Kidney (tissue), 14 donors: ENCODE measurements around the gene CASKIN2. TPM values are rescaled to one million over a fixed set of nuclear protein-coding genes. Genes with fewer than 3 reads are reported as not detected.

Source experiments
- DNase-seq, 5 donors: peaks; one replicate each; pipeline ENCODE4 v3.0.0-alpha.2; 2013 to 2020
- FAIRE-seq: peaks from 2 replicates; lab custom pipeline; 2012; peaks lifted over from hg19 to GRCh38; lab: Jason Lieb, UNC
- H3K27ac ChIP-seq, 2 donors: one replicate each; pipeline ENCODE4 v1.7.0; 2013; ENCODE audit warnings: low read depth in 2 of 2, low read length in 2 of 2, inconsistent platforms in 1 of 2
- H3K27me3 ChIP-seq: one replicate; pipeline ENCODE4 v1.7.1; 2013; ENCODE audit warnings: low read length, inconsistent platforms; ENCODE audit not compliant: control insufficient read depth, insufficient read depth
- H3K36me3 ChIP-seq, 3 donors: one replicate each; pipeline versions ENCODE4 v1.7.0 to v1.7.1; 2013; ENCODE audit warnings: low read length in 3 of 3, control low read depth in 1 of 3, inconsistent platforms in 1 of 3; ENCODE audit not compliant: insufficient read depth in 3 of 3, control insufficient read depth in 2 of 3
- H3K4me1 ChIP-seq, 3 donors: one replicate each; pipeline versions ENCODE4 v1.7.0 to v1.7.1; 2013; ENCODE audit warnings: low read length in 3 of 3, inconsistent platforms in 1 of 3, low read depth in 1 of 3; ENCODE audit not compliant: control insufficient read depth in 2 of 3, insufficient read depth in 2 of 3
- H3K4me3 ChIP-seq, 3 donors: one replicate each; pipeline versions ENCODE4 v1.7.0 to v1.8.1; 2013; ENCODE audit warnings: low read length in 3 of 3, control low read depth in 1 of 3, inconsistent platforms in 1 of 3
- H3K9ac ChIP-seq, 3 donors: one replicate each; pipeline versions ENCODE4 v1.7.0 to v1.7.1; 2013; ENCODE audit warnings: low read length in 3 of 3, control low read depth in 1 of 3, inconsistent platforms in 1 of 3
- H3K9me3 ChIP-seq, 3 donors: one replicate each; pipeline versions ENCODE4 v1.7.0 to v1.7.1; 2013; ENCODE audit warnings: low read length in 3 of 3, control low read depth in 1 of 3, inconsistent platforms in 1 of 3; ENCODE audit not compliant: control insufficient read depth in 2 of 3, insufficient read depth in 1 of 3
- intact Hi-C: fragments of 100-400 bp; cut with DNase I; formaldehyde crosslinking; loops from one replicate; pipeline ENCODE4 v1.11.1; 2022
- polyA plus RNA-seq: library from polyadenylated mRNA; stranded (reverse); fragments of 350-450 nt; fragmentation: Illumina TruSeq; extraction: RNeasy Lipid Tissue Mini Kit (QIAGEN cat#74804); gene quantifications from one replicate; pipeline ENCODE4 v1.2.3, GENCODE V29; 2014; ENCODE audit warnings: low read depth, low replicate concordance; ENCODE audit not compliant: insufficient read depth
- total RNA-seq: library from RNA; stranded (reverse); fragmentation: NEBNext Ultra II Directional; extraction: Animal tissue kit (Norgen Biotek cat#: 25700); gene quantifications from one replicate; pipeline ENCODE4 v1.2.1, GENCODE V29; 2021
- TF ChIP-seq, protein P1 (sequence below): IDR thresholded peaks from 3 replicates; pipeline ENCODE4 v1.5.1; 2012; ENCODE audit warnings: mild to moderate bottlenecking, moderate library complexity, borderline replicate concordance; ENCODE audit not compliant: insufficient read depth; ENCODE audit errors: extremely low read depth
- donor health status: control.
- donor health status: control.
- donor health status: control.
- donor health status: control.
- donor health status: control.
- donor health status: DM: yes; HTN: yes; CAD: no.
- donor health status: Normal renal cell carcinoma (clear cell type).

The CASKIN2 gene
- total and polyA plus RNA-seq, 2 donors from 2014 or later, result 25.0 to 98.6 TPM

DNA sequence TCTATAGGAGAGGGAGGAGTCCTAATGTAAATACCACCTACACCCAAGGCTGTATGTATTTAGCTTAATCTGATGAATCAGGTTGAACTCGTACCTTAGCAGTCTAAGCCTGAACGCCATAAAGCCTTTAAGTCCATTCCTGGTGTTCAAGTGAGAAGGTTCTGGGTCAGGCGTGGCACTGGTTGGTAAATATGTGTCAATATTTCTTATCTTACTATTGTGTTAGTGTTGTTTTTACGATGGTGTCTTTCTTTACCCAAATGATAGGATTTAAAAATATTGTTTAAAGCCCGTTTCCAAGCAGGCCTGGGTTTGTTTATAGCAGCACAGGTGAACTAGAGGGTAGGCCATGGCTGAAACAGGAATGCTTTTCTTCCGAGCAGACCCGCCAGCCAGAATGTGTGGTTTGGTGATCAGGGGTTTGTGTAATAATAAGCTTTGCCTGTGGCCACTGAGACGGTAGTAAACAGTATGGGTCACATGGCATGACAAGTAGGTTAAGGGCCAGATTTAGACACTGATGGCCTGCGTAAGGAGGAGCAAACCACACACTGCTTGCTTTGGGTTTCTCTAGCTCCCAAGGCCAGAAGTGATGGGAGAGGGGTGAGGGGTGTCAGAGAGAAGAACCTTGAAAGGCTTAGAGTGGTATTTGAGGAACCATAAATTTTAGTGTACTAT, 55.6 kb downstream of the CASKIN2 start:
- Histone ChIP-seq H3K27me3 (no peaks in the 10 kb centered on the region), H3K36me3 (no peaks in the 10 kb centered on the region), H3K9ac (peak overlapping the region in 1 of 3 donors; percentile 31), H3K4me1 (peaks cover 2 to 23% (median 21%) of the 10 kb centered on the region in 3 donors), H3K4me3 (no peak overlapping the region), H3K9me3 (no peaks in the 10 kb centered on the region), H3K27ac (peak overlapping the region; percentile 52 to 71)
- no peak for FAIRE-seq
- intact Hi-C loops, result no loop called here
- TF ChIP-seq, protein P1, sequence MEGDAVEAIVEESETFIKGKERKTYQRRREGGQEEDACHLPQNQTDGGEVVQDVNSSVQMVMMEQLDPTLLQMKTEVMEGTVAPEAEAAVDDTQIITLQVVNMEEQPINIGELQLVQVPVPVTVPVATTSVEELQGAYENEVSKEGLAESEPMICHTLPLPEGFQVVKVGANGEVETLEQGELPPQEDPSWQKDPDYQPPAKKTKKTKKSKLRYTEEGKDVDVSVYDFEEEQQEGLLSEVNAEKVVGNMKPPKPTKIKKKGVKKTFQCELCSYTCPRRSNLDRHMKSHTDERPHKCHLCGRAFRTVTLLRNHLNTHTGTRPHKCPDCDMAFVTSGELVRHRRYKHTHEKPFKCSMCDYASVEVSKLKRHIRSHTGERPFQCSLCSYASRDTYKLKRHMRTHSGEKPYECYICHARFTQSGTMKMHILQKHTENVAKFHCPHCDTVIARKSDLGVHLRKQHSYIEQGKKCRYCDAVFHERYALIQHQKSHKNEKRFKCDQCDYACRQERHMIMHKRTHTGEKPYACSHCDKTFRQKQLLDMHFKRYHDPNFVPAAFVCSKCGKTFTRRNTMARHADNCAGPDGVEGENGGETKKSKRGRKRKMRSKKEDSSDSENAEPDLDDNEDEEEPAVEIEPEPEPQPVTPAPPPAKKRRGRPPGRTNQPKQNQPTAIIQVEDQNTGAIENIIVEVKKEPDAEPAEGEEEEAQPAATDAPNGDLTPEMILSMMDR, result no peak
- DNase-seq, result peak in 2 of 5 donors; percentile 56 to 61

DNA sequence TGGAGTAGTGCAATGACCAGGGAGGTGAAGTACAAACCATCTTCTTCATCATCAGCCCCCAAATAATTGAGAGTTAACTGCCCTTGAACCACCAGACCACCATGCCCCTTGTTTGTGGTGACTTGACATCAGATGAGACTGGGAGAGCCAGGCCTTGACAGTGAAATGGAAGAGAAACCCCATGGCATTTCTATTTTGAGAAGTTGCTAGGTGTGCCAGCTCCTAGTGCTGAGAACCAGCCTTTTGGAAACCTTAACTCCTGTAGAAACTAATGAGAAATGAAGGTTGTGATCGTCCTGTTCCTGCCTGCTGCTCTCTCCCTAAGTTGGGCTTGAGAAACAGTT, 56.1 kb downstream of the CASKIN2 start:
- no peaks in the 10 kb centered on the region for H3K27me3 ChIP-seq
- TF ChIP-seq, protein P1, result no peak
- no peak overlapping the region for H3K4me3 ChIP-seq
- H3K9ac ChIP-seq, result peak overlapping the region in 1 of 3 donors; percentile 31
- intact Hi-C loops, result no loop called here
- peaks cover 2 to 23% (median 21%) of the 10 kb centered on the region in 3 donors for H3K4me1 ChIP-seq
- no peaks in the 10 kb centered on the region for H3K36me3 ChIP-seq
- H3K27ac ChIP-seq, result peak overlapping the region; percentile 38 to 52
- no peaks in the 10 kb centered on the region for H3K9me3 ChIP-seq
- DNase-seq, result no peak
- no peak for FAIRE-seq

DNA sequence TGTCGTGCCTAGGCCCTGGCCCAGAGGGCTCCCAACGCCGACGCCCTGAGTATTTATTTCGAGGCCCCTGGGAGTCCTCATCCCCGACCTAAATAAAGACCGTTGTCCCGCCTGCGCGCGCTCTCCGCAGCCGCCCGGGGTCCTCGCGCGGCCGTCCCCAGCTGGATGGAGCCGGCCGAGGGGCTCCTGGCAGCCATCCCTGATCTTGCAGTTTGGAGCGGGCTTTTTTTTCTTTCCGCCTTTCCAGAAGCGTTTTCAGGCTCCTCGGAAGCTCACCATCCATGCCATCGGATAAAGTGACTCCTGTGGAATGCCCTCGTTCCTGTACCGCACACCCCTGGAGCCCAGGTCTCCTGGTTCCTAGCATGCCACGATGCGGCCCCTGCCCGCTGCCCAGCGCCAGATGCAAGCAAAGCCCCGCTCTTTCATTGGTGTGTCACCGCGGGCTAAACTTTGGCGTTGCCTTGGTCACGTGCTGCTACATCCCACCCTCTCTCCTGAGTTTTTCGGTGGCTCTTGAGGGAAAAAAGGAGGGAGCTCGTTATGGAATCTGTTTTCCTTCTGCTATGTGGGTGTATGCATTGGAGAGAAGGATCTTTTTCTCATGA, 58.2 kb downstream of the CASKIN2 start:
- Histone ChIP-seq H3K9ac (peak overlapping the region; percentile 68 to 94 (median 91)), H3K4me3 (peak overlapping the region; percentile 77 to 89 (median 78)), H3K4me1 (peaks cover 2 to 23% (median 21%) of the 10 kb centered on the region in 3 donors), H3K27me3 (no peaks in the 10 kb centered on the region), H3K36me3 (no peaks in the 10 kb centered on the region), H3K27ac (peak overlapping the region; percentile 69 to 82), H3K9me3 (no peaks in the 10 kb centered on the region)
- DNase-seq (peak; percentile 77 to 89 (median 83)), FAIRE-seq (no peak)
- TF ChIP-seq, protein P1, result no peak
- intact Hi-C loops, result no loop called here
